Progenitor cell of endocrine pancreas (in vitro differentiated cells): Measurements from ENCODE around the gene PIH1D2. TPM values are rescaled to one million over a fixed set of nuclear protein-coding genes. Genes with fewer than 3 reads are reported as not detected.
"Not testable (repeated sequence)": the region's sequence is repeated elsewhere in the genome, so short reads cannot be mapped to it uniquely, and the experiment has no call there.

Source experiments
- DNase-seq: peaks from one replicate; pipeline ENCODE4 v3.0.0; 2021; ENCODE audit warnings: low spot score; ENCODE audit not compliant: unreplicated experiment
- H3K27ac Mint-ChIP-seq: 2 replicates; pipeline ENCODE4 v1.8.0; 2021; ENCODE audit warnings: mild to moderate bottlenecking, moderate library complexity, mixed read lengths
- H3K27me3 Mint-ChIP-seq: 2 replicates; pipeline ENCODE4 v1.8.0; 2021; ENCODE audit warnings: mixed read lengths
- H3K36me3 Mint-ChIP-seq: 2 replicates; pipeline ENCODE4 v1.8.0; 2022; ENCODE audit warnings: mixed read lengths; ENCODE audit not compliant: insufficient read depth
- H3K4me1 Mint-ChIP-seq: 2 replicates; pipeline ENCODE4 v1.8.0; 2021; ENCODE audit warnings: low read depth, mixed read lengths
- H3K4me3 Mint-ChIP-seq: 2 replicates; pipeline ENCODE4 v1.8.0; 2021; ENCODE audit warnings: low read depth, mild to moderate bottlenecking, moderate library complexity, mixed read lengths
- H3K9me3 Mint-ChIP-seq: 2 replicates; pipeline ENCODE4 v1.8.0; 2021; ENCODE audit warnings: low read depth, mixed read lengths
- total RNA-seq: library from RNA; stranded (reverse); gene quantifications from 2 replicates; pipeline ENCODE4 v1.2.1, GENCODE V29; 2021
- TF ChIP-seq, protein P1 (sequence below): fragments of 200-600 bp; sonication (generic); IDR thresholded peaks from one replicate; pipeline ENCODE4 v1.5.0; 2021; ENCODE audit warnings: antibody characterized with exemption, mild to moderate bottlenecking; ENCODE audit not compliant: unreplicated experiment

The PIH1D2 gene
- total RNA-seq, 1 donor from 2014 or later, result 6.2 TPM

DNA sequence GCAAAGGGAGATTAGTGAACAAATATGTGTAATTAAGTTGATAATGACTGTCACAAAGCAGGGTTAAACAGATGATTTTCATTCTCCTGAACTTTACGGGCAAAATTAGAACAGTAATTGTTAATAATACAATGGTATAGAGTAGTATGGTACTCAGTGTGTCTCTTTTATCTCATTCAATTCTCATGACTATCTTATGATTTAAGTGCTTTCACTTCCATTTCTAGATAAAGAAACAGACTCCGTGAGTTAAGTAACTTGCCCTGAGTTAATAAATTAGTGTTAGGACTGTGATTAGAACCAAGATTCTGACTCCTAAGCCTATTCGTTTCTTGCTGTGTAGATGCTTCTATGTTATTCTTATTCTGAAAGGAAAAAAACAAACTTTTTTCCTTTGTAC is 22.0 kb downstream of the PIH1D2 start:
- peak overlapping the region; percentile 52 for H3K27ac Mint-ChIP-seq
- H3K36me3 Mint-ChIP-seq, result peaks cover 50% of the 10 kb centered on the region
- no peaks in the 10 kb centered on the region for H3K27me3 Mint-ChIP-seq
- TF ChIP-seq, protein P1, sequence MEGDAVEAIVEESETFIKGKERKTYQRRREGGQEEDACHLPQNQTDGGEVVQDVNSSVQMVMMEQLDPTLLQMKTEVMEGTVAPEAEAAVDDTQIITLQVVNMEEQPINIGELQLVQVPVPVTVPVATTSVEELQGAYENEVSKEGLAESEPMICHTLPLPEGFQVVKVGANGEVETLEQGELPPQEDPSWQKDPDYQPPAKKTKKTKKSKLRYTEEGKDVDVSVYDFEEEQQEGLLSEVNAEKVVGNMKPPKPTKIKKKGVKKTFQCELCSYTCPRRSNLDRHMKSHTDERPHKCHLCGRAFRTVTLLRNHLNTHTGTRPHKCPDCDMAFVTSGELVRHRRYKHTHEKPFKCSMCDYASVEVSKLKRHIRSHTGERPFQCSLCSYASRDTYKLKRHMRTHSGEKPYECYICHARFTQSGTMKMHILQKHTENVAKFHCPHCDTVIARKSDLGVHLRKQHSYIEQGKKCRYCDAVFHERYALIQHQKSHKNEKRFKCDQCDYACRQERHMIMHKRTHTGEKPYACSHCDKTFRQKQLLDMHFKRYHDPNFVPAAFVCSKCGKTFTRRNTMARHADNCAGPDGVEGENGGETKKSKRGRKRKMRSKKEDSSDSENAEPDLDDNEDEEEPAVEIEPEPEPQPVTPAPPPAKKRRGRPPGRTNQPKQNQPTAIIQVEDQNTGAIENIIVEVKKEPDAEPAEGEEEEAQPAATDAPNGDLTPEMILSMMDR, result no peak
- peaks cover 6% of the 10 kb centered on the region for H3K9me3 Mint-ChIP-seq
- H3K4me3 Mint-ChIP-seq, result no peak overlapping the region
- no peaks in the 10 kb centered on the region for H3K4me1 Mint-ChIP-seq
- DNase-seq, result no peak

DNA sequence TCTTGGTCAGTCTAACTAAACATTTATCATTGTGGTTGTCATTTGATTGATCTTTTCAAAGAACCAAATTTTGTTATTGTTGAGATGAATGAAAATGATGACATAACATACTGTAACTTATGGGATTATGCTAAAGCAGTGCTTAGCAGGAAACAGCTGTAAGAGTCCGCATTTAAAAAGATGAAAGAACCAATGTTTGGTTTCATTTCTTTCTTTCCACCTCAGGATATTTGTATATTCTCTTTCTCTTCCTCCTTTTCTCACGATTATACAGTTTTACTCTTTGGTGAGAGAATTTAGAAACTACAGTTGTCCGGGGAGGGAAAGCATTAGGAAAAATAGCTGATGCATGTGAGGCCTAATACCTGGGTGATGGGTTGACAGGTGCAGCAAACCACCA is 23.1 kb downstream of the PIH1D2 start:
- H3K9me3 Mint-ChIP-seq, result peaks cover 6% of the 10 kb centered on the region
- no peak overlapping the region for H3K27ac Mint-ChIP-seq
- no peak overlapping the region for H3K4me3 Mint-ChIP-seq
- H3K27me3 Mint-ChIP-seq, result no peaks in the 10 kb centered on the region
- TF ChIP-seq, protein P1, result no peak
- no peak for DNase-seq
- H3K4me1 Mint-ChIP-seq, result no peaks in the 10 kb centered on the region
- H3K36me3 Mint-ChIP-seq, result peaks cover 54% of the 10 kb centered on the region

DNA sequence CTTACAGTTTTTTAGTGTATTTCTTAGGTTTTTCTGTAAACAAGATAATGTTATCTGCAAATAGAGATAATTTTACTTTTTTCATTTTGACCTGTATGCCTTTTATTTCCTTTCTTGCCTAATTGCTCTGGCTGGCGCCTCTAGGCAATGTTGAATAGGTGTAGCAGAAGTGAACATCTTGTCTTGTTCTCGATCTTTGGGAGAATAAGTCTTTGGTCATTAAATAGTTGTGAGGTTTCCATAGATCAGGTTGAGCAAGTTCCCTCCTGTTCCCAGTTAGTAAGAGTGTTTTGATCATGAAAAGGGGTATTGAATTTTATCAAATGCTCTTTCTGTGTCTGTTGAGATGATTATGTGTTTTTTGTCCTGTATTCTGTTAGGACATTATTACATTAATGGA is 24.0 kb downstream of the PIH1D2 start:
- peaks cover 6% of the 10 kb centered on the region for H3K9me3 Mint-ChIP-seq
- no peak for DNase-seq
- peak overlapping the region; percentile 5 for H3K27ac Mint-ChIP-seq
- H3K36me3 Mint-ChIP-seq, result peaks cover 58% of the 10 kb centered on the region
- no peaks in the 10 kb centered on the region for H3K27me3 Mint-ChIP-seq
- H3K4me1 Mint-ChIP-seq, result no peaks in the 10 kb centered on the region
- no peak overlapping the region for H3K4me3 Mint-ChIP-seq
- TF ChIP-seq, protein P1, result no peak

DNA sequence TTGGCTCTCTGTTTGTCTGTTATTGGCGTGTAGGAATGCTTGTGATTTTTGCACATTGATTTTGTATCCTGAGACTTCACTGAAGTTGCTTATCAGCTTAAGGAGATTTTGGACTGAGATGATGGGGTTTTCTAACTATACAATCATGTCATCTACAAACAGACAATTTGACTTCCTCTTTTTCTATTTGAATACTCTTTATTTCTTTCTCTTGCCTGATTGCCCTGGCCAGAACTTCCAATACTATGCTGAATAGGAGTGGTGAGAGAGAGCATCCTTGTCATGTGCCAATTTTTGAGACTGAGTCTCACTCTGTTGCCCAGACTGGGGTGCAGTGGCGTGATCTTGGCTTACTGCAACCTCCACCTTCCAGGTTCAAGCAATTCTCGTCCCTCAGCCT is 25.6 kb downstream of the PIH1D2 start:
- H3K27ac Mint-ChIP-seq, result peak overlapping the region; percentile 13
- DNase-seq, H3K27me3 Mint-ChIP-seq, H3K4me3 Mint-ChIP-seq, H3K4me1 Mint-ChIP-seq, H3K9me3 Mint-ChIP-seq: not testable (repeated sequence)
- peaks cover 62% of the 10 kb centered on the region for H3K36me3 Mint-ChIP-seq

DNA sequence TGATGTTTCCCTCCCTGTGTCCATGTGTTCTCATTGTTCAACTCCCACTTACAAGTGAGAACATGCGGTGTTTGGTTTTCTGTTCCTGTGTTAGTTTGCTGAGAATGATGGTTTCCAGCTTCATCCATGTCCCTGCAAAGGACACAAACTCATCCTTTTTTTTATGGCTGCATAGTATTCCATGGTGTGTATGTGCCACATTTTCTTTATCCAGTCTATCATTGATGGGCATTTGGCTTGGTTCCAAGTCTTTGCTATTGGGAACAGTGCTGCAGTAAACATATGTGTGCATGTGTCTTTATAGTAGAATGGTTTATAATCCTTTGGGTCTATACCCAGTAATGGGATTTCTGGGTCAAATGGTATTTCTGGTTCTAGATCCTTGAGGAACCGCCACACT is 27.2 kb downstream of the PIH1D2 start:
- peaks cover 59% of the 10 kb centered on the region for H3K36me3 Mint-ChIP-seq
- not testable (repeated sequence) for H3K4me1 Mint-ChIP-seq

DNA sequence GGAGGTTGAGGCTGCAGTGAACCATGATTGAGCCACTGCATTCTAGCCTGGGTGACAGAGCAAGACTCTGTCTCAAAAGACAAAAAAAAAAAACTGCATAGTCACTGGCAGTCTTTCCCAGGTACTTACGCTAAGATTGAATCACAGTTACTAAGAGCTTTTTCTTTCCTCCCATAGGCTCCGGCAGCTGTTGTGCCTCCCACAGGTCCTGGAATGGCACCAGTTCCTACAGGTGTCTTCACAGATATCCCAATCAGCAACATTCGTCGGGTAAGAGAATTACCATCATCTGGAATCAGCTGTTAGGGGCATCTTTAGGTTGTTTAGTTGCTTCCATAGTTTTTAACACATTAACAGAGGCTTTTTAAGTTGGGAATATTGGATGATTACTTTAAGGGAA is 28.9 kb downstream of the PIH1D2 start:
- Mint-ChIP-seq H3K36me3 (peaks cover 52% of the 10 kb centered on the region), H3K9me3 (peaks cover 6% of the 10 kb centered on the region), H3K27me3 (no peaks in the 10 kb centered on the region), H3K4me1 (no peaks in the 10 kb centered on the region), H3K4me3 (no peak overlapping the region), H3K27ac (no peak overlapping the region)
- no peak for DNase-seq
- TF ChIP-seq, protein P1, result no peak

More for the DNA sequence above, 27.2 kb downstream of the PIH1D2 start:
- not testable (repeated sequence) for H3K9me3 Mint-ChIP-seq, H3K27me3 Mint-ChIP-seq, DNase-seq, H3K4me3 Mint-ChIP-seq, H3K27ac Mint-ChIP-seq
